GM12874 (cell line): ENCODE results near the gene TPR.

Source experiments
- TF ChIP-seq, protein P1 (sequence below): IDR thresholded peaks from 2 replicates; pipeline ENCODE4 v1.5.1; 2011; ENCODE audit warnings: low read depth, mild to moderate bottlenecking, control low read depth, low read length, moderate library complexity; ENCODE audit not compliant: insufficient read depth

The TPR gene

DNA sequence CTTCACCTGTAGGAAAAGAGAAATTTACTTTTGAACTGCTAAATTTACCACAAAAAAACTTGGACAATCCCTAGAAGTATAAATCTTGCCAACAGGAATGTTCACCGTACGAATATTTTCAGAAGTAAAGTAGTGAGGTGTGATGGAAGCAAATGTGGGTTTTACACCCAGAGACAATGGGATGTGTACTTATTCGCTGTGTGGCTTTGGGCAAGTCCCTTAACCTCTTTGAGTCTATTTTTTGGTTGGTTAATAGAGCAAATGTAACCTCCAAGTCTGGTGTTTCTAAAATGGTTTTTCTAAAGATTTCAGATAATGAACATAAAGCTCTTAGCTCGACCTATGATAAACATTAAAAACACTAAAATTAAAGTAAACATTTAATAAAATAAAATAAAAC, 51.2 kb downstream of the TPR start:
- TF ChIP-seq, protein P1, sequence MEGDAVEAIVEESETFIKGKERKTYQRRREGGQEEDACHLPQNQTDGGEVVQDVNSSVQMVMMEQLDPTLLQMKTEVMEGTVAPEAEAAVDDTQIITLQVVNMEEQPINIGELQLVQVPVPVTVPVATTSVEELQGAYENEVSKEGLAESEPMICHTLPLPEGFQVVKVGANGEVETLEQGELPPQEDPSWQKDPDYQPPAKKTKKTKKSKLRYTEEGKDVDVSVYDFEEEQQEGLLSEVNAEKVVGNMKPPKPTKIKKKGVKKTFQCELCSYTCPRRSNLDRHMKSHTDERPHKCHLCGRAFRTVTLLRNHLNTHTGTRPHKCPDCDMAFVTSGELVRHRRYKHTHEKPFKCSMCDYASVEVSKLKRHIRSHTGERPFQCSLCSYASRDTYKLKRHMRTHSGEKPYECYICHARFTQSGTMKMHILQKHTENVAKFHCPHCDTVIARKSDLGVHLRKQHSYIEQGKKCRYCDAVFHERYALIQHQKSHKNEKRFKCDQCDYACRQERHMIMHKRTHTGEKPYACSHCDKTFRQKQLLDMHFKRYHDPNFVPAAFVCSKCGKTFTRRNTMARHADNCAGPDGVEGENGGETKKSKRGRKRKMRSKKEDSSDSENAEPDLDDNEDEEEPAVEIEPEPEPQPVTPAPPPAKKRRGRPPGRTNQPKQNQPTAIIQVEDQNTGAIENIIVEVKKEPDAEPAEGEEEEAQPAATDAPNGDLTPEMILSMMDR = no peak

DNA sequence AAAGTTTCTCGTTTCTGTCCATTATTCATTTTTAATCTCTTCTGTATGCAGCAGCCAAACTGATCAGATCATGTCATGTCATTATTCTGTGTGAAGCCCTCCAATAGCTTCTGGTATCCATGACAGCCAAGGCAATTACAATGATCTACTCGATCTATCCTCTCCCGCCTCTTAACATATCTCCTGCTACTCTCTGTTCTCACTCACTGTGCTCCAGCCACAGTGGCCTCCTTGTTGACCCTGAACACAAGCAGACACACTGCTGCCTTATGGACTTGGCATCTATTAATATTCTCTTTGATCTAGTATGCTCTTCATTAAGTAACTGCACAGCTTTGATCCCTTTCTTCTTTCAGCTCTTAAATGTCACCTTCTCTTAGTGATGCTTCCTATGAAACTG, 59.5 kb downstream of the TPR start:
- TF ChIP-seq, protein P1 = no peak

DNA sequence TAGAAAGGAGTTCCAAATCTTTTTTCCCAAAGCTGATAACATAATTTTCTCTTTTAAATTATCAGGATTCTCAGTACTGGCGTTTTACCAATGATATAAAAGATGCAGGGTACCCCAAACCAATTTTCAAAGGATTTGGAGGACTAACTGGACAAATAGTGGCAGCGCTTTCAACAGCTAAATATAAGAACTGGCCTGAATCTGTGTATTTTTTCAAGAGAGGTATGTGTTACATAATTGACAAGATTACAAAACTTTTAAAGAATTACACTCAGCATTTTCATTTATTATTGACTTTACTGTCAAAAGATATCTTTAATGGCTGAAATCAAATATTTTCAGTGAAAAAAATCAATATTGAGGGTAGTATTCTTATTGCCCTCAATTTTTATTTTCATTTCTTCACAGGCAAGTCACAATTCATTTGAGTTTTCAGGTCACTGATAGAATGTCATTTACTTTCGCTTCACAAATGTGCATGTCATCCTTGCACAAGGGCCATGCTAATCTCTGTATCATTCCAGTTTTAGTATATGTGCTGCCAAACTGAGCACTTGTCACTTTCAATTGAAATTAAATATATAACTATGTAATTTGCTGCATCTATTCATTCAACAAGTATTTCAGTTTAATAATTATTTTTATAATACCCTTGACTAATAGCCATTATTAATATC, 63.5 kb downstream of the TPR start:
- TF ChIP-seq, protein P1 = no peak

DNA sequence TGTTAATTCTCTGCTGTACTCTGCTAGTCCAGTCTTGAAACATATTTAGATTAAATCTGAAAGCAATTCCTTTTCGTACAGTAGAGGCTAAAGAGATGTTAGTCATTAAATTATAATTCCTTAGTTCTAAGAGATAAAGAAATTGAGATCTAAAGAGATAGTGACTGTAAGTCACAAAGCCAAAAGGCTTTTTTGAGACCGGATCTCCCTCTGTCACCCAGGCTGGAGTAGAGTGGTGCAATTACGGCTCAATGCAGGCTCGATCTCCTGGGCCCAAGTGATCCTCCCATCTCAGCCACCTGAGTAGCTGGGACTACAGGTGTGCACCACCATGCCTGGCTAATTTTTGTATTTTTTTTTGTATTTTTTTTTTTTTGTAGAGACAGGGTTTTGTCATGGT, 64.7 kb downstream of the TPR start:
- TF ChIP-seq, protein P1 = no peak

DNA sequence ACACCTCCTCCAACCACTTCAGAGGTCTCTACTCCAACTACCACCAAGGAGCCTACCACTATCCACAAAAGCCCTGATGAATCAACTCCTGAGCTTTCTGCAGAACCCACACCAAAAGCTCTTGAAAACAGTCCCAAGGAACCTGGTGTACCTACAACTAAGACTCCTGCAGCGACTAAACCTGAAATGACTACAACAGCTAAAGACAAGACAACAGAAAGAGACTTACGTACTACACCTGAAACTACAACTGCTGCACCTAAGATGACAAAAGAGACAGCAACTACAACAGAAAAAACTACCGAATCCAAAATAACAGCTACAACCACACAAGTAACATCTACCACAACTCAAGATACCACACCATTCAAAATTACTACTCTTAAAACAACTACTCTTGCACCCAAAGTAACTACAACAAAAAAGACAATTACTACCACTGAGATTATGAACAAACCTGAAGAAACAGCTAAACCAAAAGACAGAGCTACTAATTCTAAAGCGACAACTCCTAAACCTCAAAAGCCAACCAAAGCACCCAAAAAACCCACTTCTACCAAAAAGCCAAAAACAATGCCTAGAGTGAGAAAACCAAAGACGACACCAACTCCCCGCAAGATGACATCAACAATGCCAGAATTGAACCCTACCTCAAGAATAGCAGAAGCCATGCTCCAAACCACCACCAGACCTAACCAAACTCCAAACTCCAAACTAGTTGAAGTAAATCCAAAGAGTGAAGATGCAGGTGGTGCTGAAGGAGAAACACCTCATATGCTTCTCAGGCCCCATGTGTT, 66.6 kb downstream of the TPR start:
- TF ChIP-seq, protein P1 = no peak

DNA sequence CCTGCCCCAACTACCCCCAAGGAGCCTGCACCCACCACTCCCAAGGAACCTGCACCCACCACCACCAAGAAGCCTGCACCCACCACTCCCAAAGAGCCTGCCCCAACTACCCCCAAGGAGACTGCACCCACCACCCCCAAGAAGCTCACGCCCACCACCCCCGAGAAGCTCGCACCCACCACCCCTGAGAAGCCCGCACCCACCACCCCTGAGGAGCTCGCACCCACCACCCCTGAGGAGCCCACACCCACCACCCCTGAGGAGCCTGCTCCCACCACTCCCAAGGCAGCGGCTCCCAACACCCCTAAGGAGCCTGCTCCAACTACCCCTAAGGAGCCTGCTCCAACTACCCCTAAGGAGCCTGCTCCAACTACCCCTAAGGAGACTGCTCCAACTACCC, 67.6 kb downstream of the TPR start:
- TF ChIP-seq, protein P1 = no peak

DNA sequence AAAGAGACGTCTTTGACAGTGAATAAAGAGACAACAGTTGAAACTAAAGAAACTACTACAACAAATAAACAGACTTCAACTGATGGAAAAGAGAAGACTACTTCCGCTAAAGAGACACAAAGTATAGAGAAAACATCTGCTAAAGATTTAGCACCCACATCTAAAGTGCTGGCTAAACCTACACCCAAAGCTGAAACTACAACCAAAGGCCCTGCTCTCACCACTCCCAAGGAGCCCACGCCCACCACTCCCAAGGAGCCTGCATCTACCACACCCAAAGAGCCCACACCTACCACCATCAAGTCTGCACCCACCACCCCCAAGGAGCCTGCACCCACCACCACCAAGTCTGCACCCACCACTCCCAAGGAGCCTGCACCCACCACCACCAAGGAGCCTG, 68.5 kb downstream of the TPR start:
- TF ChIP-seq, protein P1 = no peak
